Activated gamma-delta T cell treated with Interleukin-2 at 50 U/mL for 16 hours (primary cell): ENCODE results near the gene CACNA1S.
A peak's percentile ranks its signal among the peaks of the same experiment; 100 is the strongest.

ENCODE experiments used
- DNase-seq: peaks from one replicate; pipeline ENCODE4 v3.0.0-alpha.2; 2020

CACNA1S gene

GRCh38 chr1:201112173-201112731 is at the start of gene CACNA1S:
Gene CACNA1S, minus strand, starts transcription at chr1:201112426. Its CDS starts 87 bp downstream, at chr1:201112339.
- no peak for DNase-seq

- DNase-seq, result no peak
Observed at GRCh38 chr1:201157949-201158348, 45.7 kb upstream of the CACNA1S start.

GRCh38 chr1:201156819-201157218 is 44.6 kb upstream of the CACNA1S start:
- no peak for DNase-seq

- DNase-seq, result no peak
Observed at GRCh38 chr1:201156346-201156745, 44.1 kb upstream of the CACNA1S start.

GRCh38 chr1:201155354-201155753 is 43.1 kb upstream of the CACNA1S start:
- no peak for DNase-seq

- peak; percentile 99 for DNase-seq
Observed at GRCh38 chr1:201154389-201155165, 42.4 kb upstream of the CACNA1S start, which contains the start of gene TMEM9. Gene TMEM9, minus strand, starts transcription at chr1:201154474. Its CDS starts 551 bp downstream, at chr1:201153923.

- DNase-seq, result no peak
Observed at GRCh38 chr1:201153474-201154388, 41.5 kb upstream of the CACNA1S start.

GRCh38 chr1:201149400-201149799 is 37.2 kb upstream of the CACNA1S start:
- DNase-seq, result no peak

GRCh38 chr1:201147396-201148015 is 35.3 kb upstream of the CACNA1S start:
- DNase-seq, result no peak

- no peak for DNase-seq
Observed at GRCh38 chr1:201146626-201147390, 34.6 kb upstream of the CACNA1S start.

GRCh38 chr1:201145816-201146215 is 33.6 kb upstream of the CACNA1S start:
- DNase-seq, result no peak

GRCh38 chr1:201145132-201145531 is 32.9 kb upstream of the CACNA1S start:
- no peak for DNase-seq

GRCh38 chr1:201144701-201145100 is 32.5 kb upstream of the CACNA1S start:
- DNase-seq, result no peak

GRCh38 chr1:201143726-201144635 is 31.8 kb upstream of the CACNA1S start:
- DNase-seq, result no peak

GRCh38 chr1:201142849-201143725 is 30.9 kb upstream of the CACNA1S start:
- DNase-seq, result no peak

GRCh38 chr1:201142011-201142848 is 30.0 kb upstream of the CACNA1S start:
- no peak for DNase-seq

- no peak for DNase-seq
Observed at GRCh38 chr1:201141418-201141817, 29.2 kb upstream of the CACNA1S start.

- DNase-seq, result no peak
Observed at GRCh38 chr1:201140941-201141260, 28.7 kb upstream of the CACNA1S start.
